Measurements from ENCODE around the gene LCN10.

The LCN10 gene

DNA sequence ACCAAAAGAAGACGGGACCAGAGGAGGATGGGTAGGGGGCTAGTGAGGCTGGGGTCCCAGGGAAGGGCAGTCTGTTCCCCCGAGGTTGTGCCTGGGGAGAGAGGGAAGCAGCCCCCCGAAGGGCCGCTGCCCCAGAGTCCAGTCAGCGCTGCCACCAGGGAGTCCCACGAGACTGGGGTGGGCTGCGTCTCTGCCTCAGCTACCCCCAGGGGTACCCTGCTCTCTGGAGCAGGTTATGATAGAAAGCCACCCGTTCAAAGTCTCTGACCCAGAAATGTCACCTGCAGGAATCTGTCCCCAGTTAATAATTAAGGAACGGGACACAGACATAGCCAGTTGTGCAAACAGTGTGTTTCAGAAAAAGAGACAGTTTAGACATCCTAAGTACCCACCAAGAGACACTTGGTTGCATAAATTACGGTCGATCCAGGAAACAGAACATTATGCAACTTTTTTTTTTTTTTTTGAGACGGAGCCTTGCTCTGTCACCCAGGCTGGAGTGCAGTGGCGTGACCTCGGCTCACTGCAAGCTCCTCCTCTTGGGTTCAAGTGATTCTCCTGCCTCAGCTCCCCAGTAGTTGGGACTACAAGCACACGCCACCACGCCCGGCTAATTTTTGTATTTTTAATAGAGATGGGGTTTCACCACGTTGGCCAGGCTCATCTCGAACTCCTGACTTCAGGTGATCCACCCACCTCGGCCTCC lies 44.8 kb downstream of the LCN10 start:
- peak; percentile 33 for DNase-seq

DNA sequence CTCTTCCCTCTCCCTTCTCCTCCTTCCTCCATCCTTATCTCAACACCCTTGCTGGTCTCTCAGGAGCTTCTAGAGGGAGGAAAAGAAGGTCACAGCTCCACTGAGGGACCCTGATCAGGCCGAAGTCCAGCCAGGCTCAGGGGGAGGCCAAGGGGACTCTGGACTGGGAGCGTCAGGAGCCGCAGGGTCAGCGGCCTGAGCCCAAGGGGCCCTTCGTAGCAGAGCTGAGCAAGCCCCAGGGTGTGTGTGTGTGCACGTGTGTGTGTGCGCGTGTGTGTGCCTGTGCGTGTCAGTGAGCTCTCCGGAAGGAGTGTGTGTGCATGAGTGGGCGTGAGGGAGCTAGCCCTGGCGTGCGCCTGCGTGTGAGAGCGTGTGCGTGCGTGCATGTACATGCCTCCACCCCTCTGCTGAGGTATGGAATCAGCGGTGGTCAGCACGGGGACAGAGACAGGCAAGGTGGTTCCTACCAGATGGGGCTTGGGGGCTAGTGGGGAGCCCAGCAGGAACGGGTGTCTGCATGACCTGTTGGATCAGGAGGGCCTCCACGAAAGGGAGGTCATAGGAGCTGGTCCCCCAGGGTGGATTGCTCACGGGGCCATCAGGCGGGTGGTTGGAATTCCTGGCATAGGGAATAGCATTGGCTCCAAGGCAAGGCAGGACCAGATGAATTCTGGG lies 45.5 kb downstream of the LCN10 start:
- no peak for DNase-seq

DNA sequence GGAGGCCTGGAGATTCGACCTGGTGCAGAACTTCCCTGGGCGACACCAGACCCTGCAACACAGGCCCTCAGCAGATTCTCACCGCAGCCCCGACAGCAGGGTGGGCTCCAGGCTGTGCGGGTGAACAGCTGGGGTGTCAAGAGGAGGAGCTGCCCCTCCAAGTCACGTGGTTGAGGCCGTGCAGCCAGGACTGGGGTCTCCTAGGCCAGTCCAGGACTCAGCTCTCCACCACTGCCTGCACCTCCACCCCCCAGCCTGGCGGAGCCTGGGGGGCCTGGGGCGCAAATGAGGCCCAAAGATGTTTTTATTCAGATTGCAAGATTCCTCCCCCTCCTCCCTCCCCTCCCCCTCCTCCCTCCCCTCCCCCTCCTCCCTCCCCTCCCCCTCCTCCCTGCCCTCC lies 46.2 kb downstream of the LCN10 start:
- no peak for DNase-seq

DNA sequence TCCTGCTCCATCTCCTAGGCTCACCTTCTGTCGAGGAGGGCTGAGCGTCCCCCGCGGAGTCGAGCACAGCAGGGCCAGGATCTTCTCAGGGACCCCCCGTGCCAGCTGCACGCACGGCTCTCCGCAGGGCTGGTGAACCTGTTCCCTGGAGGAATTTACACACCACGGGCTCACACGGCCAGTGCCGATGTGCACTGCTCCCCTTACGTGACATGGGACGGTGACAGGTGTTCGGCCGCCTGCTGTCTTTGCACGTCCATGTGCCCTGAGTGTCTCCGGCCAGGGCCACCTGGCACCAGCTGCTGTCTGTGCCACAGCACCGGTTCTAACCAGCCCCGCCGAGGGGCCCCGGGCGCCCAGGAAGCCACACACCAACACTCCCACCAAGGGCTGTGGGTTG lies 46.8 kb downstream of the LCN10 start:
- DNase-seq: no peak

DNA sequence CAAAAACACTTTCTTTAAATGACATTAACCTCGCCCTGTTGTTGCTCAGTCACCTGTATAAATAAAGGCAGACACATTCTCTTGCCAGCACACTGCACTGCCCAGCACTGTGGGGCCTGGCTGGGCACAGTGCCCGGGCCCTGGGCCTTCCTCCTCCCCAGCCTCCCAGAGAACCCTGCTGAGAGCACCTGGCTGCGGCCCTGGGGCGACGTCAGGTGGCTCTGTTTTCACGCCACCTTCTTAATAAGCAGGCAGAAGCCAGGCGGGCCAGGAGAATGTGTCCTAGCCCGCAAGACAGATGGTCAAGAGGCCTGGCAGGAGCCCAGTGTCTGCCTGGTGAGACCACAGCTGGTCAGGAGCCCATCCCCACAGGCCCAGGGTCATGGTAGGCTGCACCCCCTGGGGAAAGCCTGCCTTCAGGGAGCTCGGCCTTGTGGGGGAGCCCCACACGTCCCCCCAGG lies 47.3 kb downstream of the LCN10 start:
- DNase-seq: no peak

DNA sequence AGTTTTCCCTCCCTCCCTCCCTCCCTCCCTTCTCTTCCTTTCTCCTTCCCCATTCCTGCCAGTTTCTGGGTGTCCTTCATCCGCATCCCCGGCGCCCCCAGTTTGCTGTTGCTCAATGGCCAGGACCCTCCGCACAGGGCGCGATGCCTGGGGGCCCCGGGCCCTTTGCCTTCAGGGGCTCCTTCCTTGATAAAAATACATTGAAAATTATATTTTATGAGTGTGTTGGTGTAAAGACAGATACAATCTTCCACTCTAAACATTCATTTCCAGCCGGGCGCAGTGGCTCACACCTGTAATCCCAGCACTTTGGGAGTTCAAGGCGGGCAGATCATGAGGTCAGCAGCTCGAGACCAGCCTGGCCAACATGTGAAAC lies 47.9 kb downstream of the LCN10 start:
- DNase-seq: no peak

DNA sequence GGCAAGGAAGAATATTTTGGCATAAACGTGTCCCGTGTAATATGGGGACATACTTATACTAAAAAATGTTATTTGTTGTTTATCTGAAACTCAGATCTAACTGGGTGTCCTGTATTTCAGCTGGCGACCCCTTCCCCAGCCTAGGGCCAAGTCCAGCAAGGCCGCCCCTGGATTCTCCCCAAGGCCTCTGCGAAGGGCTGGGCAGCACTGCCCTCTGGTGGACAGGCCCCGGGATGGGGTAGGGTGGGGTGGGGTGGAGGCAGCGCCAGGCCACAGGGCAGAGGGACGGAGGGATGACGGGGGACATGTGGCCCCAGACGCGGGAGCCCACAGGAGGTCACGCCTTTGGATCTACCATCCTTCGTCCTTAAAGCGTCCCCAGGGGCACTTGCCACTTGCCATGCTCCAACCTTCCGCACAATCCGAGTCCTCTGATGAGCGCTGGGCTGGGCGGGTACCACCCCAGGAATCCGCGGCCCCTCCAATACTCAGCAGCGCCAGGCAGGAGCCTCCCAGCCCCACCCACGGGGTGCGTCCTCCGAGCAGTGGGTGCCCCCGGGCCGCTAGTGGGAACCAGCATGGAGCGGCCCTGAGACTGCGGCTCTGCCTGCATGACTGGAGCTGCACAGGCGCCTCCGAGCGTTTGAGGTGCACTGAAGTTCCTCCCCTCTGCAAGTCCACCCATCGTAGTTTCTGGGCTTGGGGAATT lies 48.4 kb downstream of the LCN10 start:
- peak; percentile 69 for DNase-seq

DNA sequence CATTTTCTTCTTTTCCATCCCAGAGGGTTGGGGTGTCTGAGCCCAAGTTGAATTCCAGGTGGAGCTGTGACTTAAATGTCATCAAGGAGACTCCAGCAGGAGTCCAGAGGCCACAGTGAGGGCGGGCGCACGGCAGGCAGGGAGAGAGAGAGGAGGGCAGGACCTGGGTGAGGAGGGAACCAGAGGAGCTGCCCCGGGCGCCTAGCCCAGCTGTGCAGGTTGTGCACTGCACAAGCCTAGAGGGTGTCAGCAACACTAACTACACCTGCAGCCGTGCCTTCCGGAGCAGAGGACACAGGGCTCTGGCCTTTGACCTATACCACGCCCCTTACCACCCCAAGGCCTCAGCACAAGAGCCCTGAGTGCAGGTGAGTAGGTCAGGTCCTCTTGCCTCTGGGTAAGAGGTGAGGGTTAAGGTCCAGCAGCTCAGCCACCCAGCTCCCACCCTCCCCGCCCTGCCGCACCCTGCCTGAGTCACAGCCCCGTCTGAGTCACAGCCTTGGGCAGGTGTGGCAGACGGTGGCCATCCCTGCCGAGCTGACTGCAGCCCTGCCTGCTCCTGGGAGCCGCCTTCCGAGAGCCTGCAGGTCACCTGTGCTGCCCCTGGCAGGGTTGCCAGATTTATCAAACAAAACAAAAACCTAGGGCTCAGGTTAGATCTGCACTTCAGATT lies 49.1 kb downstream of the LCN10 start:
- no peak for DNase-seq

DNA sequence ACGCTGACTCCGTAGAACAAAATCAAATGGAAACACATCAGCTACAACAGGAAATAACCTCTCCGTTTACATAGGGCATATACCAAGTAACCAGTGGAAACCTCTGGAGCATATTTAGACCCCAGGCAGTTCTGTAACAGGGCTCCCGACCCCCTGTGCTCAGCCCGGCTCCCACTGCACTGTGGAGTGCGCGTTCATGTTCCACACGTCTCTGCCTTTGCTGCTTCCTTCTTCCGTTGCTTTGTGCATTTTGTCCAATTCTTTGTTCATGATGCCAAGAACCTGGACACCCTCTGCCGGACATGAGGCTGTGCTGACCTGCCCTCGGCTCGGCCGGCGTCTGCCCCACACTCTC lies 49.6 kb downstream of the LCN10 start:
- DNase-seq: no peak

DNA sequence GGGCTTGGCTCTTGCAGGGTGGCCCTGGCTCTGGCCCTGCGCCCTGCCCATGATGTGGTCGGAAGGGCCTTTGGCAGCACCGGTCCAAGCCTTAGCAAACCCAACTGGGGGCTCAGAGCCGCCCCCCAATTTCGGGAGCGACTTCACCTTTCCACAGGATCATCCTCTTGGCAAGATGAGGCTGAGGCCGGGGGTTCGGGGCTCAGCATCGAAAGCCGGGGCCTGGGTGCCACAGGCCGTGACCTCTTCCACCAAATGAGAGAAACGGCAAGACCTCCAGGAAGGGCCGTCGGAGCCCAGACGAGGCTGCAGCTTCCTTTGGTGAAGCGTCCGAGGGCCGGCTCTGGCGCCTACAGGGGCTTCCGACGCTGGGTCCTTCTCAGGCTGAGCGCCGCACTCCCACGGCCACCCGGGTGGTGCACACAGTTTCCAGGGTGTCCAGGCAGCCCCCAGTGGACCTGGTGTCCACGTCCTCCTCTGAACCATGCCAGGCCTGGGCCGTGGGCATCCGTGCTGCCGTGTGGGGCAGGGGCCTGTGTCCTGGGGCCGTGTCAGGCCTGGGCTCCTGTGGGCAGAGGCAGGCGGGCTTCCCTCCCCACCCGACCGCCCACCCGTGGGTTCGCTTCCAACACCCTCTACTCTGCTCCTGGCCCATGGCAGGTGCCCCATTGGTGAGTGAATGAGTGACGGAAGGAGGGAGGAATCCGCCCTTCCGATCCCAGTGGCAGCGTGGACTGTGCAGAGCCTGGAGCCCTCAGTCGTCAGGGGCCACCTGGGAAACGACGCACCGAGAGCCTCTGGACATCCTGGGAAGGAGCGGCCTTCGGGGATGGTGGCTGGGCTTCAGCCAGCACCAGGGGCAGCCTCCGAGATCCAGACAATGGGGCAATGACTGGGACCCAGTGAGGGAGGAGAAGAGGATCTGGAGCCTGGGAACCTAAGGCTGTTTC lies 50.3 kb downstream of the LCN10 start:
- no peak for DNase-seq

DNA sequence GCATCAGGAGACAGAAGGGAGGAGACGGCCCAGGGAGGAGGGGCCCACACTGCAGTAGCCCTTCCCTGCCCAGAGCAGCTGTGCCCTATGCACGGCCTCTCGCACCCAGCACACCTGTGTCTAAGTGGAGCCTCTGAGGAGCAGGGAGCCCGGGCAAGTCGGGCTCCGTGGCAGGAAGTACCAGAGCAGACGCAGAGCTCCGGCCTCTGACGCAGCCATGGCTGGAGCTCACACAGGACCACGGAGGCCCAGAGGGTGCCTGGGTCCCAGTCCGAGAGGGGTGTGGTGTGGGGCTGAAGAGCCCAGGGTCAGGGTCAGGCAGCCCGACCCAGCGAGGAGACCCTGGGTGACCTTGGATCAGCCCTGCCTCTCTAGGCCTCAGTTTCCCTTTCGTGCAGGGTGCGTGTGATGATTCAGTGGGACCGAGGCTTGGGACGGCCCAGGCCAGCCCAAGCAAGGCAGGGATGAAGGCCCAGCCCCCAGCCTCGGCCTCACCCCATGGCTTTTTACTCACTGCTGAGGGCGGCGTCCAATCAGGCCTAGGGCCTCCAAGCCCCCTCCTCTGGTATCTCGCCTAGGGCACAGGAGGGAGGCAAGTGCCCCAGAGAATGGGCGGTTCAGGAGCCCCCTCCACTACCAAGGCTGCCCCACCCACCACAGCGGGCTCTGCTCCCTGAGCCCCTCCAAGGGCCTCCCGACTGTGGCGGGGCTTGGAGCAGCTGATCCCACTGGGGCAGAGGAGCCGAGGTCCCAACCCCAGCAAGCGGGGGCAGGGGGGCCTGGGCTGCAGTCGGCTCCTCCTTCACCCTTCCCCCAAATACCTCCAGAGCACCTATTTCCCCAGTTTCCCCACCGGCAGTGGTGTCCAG lies 51.2 kb downstream of the LCN10 start:
- no peak for DNase-seq

DNA sequence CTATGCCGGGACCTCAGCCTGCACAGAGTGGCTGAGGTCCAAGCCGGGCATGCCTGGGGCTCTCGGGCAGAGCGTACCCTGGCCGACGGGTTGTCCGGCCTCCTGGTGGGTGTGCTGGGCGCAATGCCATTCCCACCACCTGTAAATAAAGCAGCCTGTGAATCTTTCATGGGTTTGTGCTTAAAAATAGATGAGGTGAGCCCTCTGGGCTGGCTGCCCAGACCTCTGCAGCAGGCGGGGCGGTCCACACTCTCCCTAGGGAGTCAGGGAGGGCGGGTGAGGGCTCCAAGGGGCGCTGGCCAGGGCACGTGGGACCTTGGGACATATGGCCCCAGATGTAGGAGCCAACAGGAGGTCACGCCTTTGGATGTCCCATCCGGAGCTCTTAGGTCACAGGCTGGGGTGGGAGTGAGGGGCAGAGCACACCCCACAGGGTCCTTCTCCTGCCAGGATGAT lies 51.9 kb downstream of the LCN10 start:
- no peak for DNase-seq

DNA sequence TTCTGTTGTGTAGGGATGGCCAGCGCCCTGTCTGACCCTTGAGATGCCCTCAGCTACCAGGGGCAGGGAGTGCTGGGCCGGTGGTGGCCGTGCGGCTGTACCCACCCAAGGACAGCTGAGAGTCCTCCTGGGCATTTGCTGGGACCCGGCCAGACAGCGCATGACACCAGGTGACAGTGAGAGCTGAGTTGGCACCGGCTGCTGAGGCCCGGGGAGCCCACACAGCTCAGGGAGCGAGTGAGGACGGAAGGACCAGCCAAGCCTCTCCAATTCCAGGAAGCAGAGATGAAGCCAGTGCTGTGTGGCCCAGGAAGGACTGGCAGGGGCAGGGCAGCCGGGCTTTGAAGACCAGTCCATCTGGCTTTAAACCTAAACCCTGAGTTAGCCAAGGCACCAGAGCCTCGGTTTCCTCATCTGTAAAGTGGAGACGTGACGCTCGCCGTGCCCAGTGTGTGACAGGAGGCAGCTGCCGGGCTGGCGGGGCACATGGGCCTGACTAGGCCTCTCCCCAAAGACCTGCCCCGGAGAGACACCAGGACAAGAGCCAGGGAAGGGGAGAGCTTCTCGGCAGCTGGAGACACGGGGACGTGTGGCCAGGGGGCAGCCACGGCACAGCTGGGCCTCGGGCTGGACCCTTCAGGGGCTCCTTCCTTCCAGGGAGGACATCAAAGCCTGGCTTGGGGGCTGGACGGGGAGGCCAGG lies 52.5 kb downstream of the LCN10 start:
- no peak for DNase-seq

DNA sequence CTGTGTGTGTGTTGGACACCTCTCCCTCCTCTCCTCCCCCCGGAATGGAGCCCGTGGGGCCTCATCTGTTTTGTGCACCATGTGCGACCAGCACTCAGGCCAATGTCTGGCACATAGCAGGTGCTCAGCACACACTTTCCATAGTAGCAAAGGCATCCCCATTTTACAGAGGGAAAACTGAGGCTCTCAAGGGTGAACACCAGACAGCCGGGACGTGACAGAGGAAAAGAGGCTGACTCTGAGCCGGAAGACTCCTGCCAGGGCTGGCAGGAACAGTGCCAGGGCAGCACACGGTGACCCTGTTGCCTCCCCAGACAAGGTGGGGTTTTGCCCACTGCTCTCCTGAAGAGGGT lies 53.7 kb downstream of the LCN10 start:
- DNase-seq: no peak

DNA sequence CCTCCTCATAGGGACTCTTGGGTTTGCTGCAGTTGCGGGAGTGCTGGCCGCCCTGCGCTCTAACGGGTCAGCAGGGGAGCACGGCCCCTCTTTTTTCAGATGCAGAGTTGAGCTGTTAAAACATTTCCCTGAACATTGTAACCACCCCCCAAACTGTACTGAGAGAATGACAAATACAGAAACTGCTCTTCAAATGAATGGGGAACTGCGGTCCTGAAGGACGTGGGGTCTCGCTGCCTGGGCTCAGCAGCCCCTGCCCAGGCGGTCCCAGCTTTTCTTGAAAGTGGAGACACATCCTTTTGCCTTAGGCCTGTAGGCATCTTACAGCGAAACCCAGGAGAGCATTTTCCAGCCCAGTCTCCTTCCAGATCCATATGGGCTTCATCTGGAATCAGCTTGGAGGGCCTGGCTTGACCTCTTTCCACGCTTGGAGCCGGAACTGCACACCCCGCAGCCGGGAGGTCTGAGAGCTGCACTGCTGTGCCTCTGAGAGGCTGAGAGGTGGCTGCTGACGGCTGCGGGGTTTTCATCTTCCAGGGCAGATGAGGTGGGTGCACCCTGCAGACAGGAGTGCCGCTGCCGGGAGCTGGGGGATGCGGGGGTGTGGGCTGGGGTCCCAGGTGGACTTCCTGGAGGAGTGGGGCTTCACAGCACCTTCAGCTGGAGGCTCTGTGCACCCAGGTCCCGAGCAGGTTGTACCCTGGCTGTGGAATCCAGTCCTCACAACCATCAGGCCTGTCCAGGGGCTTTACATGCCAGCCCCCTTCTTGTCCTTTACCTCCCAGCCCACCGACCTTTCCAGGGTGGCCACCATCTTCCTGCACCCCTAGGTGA lies 54.2 kb downstream of the LCN10 start:
- DNase-seq: no peak

Measured in OCI-M1 (cell line).